HG02571 (cell line): Measurements from ENCODE around the gene LPP.

Source experiments
- ATAC-seq: cut with Tn5 transposase; IDR thresholded peaks from one replicate; pipeline ENCODE4 v1.9.1; 2021; ENCODE audit warnings: mild to moderate bottlenecking, moderate library complexity; ENCODE audit not compliant: unreplicated experiment

Gene LPP

GRCh38 chr3:188573956-188574355 lies 420.0 kb downstream of the LPP start:
- no peak for ATAC-seq

- ATAC-seq = no peak
Observed at GRCh38 chr3:188574885-188575284, 420.9 kb downstream of the LPP start.

GRCh38 chr3:188575501-188575900 lies 421.5 kb downstream of the LPP start:
- ATAC-seq = no peak

GRCh38 chr3:188577539-188577938 lies 423.6 kb downstream of the LPP start:
- no peak for ATAC-seq

DNA sequence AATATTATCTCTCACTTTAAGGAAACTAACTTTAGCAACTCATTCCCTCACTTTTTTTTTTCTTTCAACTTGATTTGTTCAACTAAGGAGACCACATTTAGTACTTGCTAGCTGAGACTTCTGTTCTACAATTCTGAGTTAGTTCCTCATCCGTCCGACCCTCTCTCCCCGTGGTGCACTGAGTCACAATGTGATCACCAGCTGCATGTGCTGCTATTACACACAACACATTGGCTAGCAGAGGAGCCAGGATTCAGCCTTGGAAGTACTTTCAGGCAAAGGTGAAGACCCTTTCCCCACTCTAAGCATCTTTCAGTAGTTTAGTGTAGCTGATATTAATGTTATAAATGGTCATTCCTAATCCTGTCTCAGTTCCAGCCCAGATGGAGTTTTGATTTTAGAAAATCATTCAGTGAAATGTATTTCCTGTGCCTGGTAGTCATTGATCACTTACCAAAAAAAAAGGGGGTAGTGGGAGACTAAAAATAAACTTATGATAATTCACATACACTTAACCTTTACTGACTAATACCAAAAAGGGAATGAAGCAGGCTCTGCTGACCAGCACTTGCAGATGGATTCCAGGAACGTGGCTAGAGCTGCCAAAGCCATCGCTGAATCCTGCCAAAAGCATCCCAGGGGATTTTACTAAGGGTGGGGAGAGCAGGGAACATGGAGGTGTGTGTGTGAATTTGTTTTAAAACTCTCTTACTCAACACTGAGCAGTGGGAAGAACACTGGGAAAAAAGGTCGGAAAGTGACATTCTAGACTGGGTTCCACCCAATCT lies 424.8 kb downstream of the LPP start:
- no peak for ATAC-seq

GRCh38 chr3:188580223-188580622 lies 426.3 kb downstream of the LPP start:
- ATAC-seq = no peak

GRCh38 chr3:188580659-188581058 lies 426.7 kb downstream of the LPP start:
- no peak for ATAC-seq

- no peak for ATAC-seq
Observed at GRCh38 chr3:188581365-188581764, 427.4 kb downstream of the LPP start.

DNA sequence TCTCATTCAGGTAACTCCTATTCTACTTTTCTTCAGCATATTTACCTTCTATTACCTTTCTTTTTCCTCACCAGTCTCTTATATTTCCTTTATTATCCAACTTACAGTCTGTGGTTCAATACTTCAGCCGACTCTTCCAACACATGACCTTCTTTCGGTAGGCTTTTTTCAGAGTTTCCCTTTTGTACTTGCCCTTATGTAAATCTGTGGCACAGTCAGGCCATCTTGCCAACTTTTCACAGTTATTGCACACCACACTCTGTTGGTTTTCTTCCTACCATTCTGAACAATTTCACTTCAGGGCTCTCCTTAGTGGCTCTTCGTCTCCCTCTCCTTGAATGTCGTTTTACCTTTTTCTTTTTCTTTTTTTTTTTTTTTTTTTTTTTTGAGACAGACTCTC lies 427.8 kb downstream of the LPP start:
- ATAC-seq = no peak

GRCh38 chr3:188583341-188584161 lies 429.6 kb downstream of the LPP start:
- no peak for ATAC-seq

GRCh38 chr3:188584162-188584529 lies 430.2 kb downstream of the LPP start:
- ATAC-seq = no peak

DNA sequence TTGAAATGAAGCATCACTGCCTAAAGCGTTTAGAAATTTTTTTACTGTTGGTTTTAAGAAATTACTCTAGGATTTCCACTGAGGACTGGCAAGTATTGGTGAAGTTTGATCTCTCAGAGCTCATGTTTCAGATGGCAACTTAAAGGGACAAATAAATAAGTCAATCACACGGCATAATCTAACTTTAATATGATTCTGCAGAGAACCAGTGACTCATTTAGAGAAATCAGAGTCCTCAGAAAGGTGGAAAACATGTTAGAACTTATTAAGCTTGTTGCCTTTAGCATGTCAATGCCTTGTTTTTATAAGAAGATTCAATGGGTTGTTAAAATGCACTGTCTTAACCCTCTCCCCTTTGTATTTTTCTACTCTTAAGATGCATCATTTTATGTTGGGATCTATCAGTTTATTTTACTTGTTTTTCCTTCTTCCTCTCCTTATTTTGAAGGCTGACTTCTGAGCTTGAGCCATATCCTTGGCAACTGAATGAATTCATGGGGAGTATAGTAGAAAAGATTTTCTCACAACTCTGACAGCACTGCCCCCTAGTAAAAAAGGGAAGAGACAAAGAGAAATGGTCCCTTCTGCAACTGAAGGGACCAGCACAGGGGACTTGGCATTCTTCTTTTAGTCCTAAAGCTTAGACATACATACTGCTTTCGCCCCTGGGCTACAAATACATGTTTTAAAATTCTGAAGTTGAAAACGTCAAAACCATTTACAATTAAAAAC lies 431.2 kb downstream of the LPP start:
- ATAC-seq = no peak

DNA sequence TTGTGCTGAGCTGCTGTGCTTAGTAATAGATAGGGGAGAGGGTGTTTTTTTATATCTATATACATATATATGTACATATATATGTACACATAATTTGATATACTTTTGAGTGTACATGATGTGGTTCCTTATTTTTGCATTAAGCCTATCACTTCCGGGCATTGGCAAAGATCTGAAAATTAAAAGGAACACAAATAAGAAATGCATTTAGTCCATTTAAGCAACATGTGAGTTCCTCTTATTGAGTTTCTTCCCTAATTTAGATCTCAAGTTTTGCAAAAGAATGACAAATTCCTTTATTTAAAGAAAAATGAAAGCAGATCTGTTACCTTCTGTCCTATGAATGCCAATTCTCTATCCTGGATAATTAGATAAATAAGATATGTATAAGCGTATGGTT lies 435.1 kb downstream of the LPP start:
- no peak for ATAC-seq

DNA sequence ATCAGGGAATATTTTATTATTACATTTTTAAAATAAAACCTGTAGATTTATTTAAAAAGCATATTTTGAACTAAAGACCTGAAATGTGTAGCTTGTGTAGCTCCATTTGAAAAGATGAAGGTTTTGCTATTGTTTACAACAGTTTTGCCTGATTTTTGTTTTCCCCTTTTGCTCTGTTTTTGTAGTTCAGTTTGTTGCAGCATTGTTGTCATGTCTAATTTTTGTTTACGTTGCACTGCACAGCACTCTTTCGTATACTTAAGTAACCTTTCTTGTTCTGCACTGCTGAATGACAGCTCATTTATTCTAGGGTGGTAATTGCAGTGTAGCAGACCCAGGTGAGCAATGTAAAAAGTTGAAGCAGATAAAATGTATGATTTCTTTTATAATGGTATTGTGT lies 435.8 kb downstream of the LPP start:
- ATAC-seq = no peak

- no peak for ATAC-seq
Observed at GRCh38 chr3:188590557-188590956, 436.6 kb downstream of the LPP start.

DNA sequence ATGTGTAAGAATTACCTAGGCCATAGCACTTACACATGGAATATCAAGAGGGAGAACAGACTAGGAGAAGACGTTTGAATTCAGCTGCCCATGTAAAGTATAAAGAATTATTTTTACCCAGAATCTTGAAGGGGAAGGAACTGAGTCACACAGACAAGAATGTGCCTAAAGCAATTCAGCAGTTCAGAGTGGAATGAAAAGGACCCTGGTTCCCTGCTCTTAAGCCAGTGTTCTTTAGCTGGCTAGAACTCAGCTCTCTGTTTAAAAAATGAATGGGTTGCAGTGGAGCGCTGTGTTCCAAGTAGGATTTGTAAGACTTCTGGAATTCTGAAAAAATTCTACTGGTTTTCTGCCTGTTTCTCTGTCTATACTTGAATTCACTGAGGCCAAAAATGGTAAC lies 440.2 kb downstream of the LPP start:
- no peak for ATAC-seq

DNA sequence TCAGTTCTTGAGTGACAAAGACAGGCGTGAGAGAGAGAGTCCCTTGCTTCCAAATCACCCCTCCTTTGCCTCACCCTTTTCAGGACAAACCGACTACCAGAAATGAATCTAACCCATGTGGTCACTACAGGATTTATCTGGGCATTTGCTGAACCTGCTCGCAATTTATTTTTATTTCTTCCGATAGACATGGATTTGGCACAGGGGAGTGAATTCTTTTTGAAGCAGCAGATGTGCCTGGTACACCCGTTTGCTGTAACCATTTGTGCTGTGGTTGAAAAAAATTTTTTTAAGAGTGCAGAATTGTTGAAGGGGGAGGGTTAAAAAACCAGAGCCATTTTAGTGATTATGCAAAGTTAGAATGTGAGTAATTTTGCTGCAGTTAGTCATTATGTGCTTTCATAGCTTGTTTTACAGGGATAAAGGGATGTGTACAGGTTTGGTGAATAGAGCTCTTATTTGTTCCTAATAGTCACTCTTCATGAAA lies 442.0 kb downstream of the LPP start:
- ATAC-seq = no peak

DNA sequence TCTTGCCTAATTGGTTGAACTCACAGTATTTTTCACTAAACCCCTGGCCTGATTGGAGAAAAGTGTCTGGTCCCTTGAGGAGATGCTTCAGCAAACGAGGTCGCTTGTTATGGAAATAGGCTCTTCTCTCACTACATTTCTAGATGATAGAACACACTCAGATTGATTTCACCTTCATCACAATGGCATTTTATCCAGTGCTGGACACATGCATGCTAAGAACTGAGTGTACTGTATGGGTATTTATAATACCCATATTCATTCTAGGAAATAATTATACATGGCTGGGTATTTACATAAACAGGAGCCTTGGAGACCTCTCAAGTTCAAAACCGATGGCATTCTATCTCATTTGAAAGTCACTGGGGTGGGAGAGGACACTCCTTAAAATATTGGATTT lies 444.9 kb downstream of the LPP start:
- ATAC-seq = no peak

GRCh38 chr3:188602111-188602510 lies 448.2 kb downstream of the LPP start:
- no peak for ATAC-seq

GRCh38 chr3:188602620-188603019 lies 448.7 kb downstream of the LPP start:
- ATAC-seq = no peak

DNA sequence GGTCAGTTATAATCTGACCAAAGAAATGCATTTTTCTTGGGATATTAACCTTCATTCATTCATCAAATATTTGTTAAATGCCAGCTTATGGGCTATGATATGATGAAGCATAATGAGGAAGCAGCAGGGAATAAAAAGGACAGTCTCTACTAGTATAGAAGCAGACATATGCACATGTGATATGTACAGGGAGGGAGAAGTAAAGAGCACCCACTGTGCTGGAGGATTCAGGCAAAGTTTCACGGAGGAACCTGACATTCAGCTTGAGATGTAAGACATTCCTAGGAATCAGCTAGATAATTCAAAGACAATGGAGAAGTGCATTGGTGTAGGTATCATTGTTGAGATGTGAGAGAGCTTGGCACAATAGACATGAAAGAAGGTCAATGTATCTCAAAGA lies 450.7 kb downstream of the LPP start:
- no peak for ATAC-seq

- no peak for ATAC-seq
Observed at GRCh38 chr3:188605231-188605630, 451.3 kb downstream of the LPP start.
